Stomach smooth muscle (tissue), 2 donors: ENCODE data around the gene CABP7.

Source experiments
- H3K27ac ChIP-seq: one replicate; pipeline ENCODE4 v1.7.0; 2013; ENCODE audit warnings: mild to moderate bottlenecking, low read length, inconsistent platforms
- H3K27me3 ChIP-seq, 2 donors: one replicate each; pipeline ENCODE4 v1.7.0; 2013; ENCODE audit warnings: low read length in 2 of 2; ENCODE audit not compliant: insufficient read depth in 2 of 2, control insufficient read depth in 1 of 2
- H3K36me3 ChIP-seq, 2 donors: one replicate each; pipeline ENCODE4 v1.7.0; 2013; ENCODE audit warnings: low read length in 2 of 2; ENCODE audit not compliant: control insufficient read depth in 2 of 2, insufficient read depth in 2 of 2
- H3K4me1 ChIP-seq: one replicate; pipeline ENCODE4 v1.7.0; 2013; ENCODE audit warnings: low read length; ENCODE audit not compliant: control insufficient read depth, insufficient read depth
- H3K4me3 ChIP-seq, 2 donors: one replicate each; pipeline ENCODE4 v1.7.0; 2013; ENCODE audit warnings: low read length in 2 of 2
- H3K9ac ChIP-seq, 2 donors: one replicate each; pipeline ENCODE4 v1.7.0; 2013; ENCODE audit warnings: low read length in 2 of 2, mild to moderate bottlenecking in 1 of 2
- H3K9me3 ChIP-seq, 2 donors: one replicate each; pipeline ENCODE4 v1.7.0; 2013; ENCODE audit warnings: low read length in 2 of 2; ENCODE audit not compliant: control insufficient read depth in 2 of 2
- donor health status: healthy.
- donor health status: Pancreatic carcinoma.

Gene CABP7

DNA sequence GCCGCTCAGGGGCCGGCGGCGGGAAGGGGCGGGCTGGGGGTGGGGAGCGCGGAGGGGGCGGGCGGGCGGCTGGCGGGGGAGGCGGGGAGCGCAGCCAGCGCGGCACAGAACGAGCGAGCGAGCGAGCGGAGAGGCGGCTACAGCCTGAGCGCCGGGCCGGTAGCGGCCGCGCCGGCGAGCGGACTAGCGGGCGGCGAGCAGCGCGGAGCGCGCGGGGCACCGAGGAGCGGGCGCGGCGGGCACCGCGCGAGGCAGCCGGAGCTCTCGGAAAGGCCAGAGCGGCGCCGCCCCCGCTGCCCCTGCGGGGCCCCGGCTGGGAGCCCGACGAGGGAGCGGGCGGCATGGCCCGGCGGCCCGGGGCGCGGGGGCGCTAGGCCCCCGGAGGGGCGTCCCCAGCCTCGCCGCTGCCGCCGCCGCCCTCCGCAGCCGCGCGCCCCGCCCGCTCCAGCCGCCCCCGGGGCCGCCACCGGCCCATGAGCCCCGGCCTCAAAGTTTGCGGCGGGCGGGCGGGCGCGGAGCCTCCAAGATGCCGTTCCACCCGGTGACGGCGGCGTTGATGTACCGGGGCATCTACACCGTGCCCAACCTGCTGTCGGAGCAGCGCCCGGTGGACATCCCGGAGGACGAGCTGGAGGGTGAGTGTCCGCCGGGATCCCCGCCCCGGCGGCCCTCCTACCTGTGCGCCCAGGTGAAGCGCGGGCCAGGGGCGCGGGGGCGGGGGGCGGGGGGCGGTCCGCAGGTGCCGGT lies at the start of gene CABP7:
TSS of gene CABP7 (plus strand) at position 105 of the 747 bp plus-strand sequence. CDS start at position 527, 422 bp downstream.
- Histone ChIP-seq H3K9ac (no peak within 1 kb of the TSS), H3K36me3 (no peaks in the 10 kb centered on the region), H3K27me3 (peaks cover 34% of the 10 kb centered on the region in 2 donors), H3K4me3 (peak within 1 kb of the TSS in 1 of 2 donors; percentile 22), H3K9me3 (no peaks in the 10 kb centered on the region), H3K4me1 (peaks cover 7% of the 10 kb centered on the region), H3K27ac (no peak within 1 kb of the TSS)

DNA sequence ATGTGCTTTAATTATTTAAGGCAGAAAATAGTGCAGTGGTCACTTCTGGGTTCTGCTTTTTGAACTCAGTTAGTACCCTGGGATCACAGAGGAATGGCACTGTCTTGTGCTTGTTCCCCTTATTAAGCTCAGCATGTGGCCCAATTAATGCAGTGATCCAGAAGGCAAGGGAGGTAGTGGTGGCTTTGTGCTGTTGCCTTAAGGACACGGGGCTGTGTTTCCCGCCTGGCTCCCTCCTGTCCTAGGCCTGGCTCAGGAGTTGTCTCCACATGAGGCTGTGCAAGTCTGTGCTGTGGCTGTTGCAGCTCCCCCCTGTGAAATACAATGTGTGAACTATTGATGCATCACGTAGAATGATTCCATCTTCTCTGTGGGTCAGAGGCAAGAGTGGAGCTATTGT lies 49.2 kb upstream of the CABP7 start:
- H3K27me3 ChIP-seq = no peaks in the 10 kb centered on the region
- H3K4me3 ChIP-seq = no peak overlapping the region
- H3K9me3 ChIP-seq = no peaks in the 10 kb centered on the region
- peaks cover 42 to 61% of the 10 kb centered on the region in 2 donors for H3K36me3 ChIP-seq
- no peak overlapping the region for H3K27ac ChIP-seq
- no peak overlapping the region for H3K9ac ChIP-seq
- no peaks in the 10 kb centered on the region for H3K4me1 ChIP-seq

DNA sequence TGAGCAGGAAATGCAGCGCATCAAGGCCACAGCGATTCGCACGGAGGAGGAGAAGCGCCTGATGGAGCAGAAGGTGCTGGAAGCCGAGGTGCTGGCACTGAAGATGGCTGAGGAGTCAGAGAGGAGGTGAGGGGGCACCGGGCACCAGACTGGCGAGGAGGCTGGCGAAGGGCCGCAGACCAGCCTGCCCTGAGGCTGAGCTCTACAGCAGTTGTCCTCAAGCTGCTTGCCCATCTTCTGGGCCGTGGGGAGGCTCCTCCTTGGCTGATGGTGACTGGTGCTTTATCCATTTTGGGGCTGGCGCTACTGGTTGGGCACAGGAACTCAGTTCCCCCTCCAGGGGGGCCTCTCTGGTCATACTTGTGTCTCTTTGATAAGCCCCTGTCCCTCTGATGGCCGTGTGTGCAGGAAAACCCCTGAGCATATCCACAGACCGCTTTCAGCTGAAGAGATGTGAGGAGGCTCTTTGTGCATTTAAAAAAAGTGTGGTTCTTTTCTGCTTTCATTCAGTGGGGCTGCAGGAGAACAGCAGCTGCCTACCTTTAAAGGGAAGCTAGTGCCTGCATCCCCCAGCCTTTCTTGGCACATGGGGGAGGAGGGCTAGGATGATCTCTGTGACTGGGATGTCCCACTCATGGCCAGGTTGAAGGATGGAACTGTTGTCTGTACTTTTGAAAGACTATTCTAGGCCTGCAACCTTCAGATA lies 46.3 kb upstream of the CABP7 start:
- Histone ChIP-seq H3K36me3 (peaks cover 52 to 72% of the 10 kb centered on the region in 2 donors), H3K4me3 (no peak overlapping the region), H3K4me1 (no peaks in the 10 kb centered on the region), H3K9me3 (no peaks in the 10 kb centered on the region), H3K27me3 (no peaks in the 10 kb centered on the region), H3K27ac (no peak overlapping the region), H3K9ac (no peak overlapping the region)

DNA sequence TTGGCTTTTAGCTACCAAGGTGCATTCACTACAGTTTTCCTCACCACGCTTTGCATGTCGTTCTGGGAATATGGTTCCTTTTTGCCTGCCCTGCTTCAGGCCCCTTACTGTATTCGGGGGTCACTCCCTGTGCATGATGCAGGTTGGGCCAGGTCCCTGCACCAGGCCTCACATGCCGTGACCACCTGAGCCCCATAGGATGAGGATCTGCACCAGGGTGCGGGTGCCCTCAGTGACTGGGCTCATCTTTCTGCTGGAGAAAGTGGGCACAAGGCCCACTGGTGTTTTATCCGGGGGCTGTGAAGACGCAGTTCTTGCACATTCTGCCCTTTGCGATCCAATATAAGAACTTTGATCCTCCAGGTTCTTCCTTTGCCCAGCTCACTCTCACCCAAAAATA lies 45.7 kb upstream of the CABP7 start:
- Histone ChIP-seq H3K4me1 (no peaks in the 10 kb centered on the region), H3K27me3 (no peaks in the 10 kb centered on the region), H3K36me3 (peaks cover 52 to 72% of the 10 kb centered on the region in 2 donors), H3K4me3 (no peak overlapping the region), H3K27ac (no peak overlapping the region), H3K9me3 (no peaks in the 10 kb centered on the region), H3K9ac (no peak overlapping the region)

DNA sequence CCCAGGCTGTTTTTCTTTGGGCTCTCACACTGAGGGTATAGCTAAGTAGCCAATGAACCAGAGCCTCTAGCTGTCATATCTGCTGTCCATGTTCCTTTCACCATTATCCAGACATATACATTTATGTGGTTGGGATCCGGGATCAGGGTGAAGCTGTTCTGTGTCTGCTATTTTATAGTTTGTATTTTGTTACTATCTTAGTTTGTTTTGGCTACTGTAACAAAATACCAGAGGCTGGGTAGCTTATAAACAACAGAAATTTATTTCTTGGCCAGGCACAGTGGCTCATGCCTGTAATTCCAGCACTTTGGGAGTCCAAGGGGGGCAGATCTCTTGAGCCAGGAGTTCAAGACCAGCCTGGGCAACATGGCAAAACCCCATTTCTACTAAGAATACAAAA lies 40.5 kb upstream of the CABP7 start:
- no peak overlapping the region for H3K4me3 ChIP-seq
- H3K36me3 ChIP-seq = peaks cover 44 to 66% of the 10 kb centered on the region in 2 donors
- H3K4me1 ChIP-seq = no peaks in the 10 kb centered on the region
- no peaks in the 10 kb centered on the region for H3K27me3 ChIP-seq
- no peak overlapping the region for H3K27ac ChIP-seq
- H3K9ac ChIP-seq = no peak overlapping the region
- H3K9me3 ChIP-seq = no peaks in the 10 kb centered on the region

DNA sequence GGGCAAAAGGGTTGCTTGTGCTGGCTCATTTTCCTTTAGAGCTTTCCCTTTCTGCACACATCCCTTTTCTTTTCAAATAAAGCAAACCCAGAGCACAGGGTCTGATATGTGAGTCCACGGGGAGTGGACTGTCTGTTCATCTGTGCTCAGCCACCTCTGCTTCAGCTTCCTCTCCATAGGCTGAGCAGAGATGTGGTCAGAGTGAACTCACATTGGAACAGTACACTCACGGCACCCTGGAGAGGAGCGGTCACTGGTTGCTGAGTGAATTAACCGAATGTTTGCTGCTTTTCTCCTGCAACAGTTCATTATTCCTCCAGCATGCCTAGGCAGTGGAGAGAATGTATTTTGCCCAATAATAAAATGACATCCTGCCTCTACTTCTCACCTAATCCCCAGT lies 36.3 kb upstream of the CABP7 start:
- Histone ChIP-seq H3K9me3 (no peaks in the 10 kb centered on the region), H3K4me3 (no peak overlapping the region), H3K27ac (no peak overlapping the region), H3K4me1 (no peaks in the 10 kb centered on the region), H3K9ac (no peak overlapping the region), H3K27me3 (no peaks in the 10 kb centered on the region), H3K36me3 (peaks cover 28 to 50% of the 10 kb centered on the region in 2 donors)

DNA sequence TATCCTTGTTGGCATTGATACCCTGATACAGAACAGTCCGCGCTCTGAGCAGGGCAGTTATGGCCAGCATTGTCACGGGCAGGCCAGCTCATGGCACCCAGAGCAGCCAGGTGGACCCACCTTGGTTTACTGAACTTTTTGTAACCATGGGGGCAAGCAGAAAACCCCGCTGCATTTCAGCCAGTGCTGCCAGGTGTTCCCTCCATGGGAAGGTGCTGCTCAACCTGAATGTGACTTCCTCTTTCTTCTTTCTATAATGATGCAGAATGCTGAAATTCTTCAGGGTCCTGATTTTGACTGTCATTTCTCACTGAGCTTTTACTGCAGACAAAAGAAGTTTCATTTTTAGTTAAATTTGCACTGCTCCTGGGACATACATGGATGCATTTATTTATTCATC lies 35.6 kb upstream of the CABP7 start:
- H3K4me3 ChIP-seq = no peak overlapping the region
- no peaks in the 10 kb centered on the region for H3K4me1 ChIP-seq
- H3K9ac ChIP-seq = no peak overlapping the region
- H3K9me3 ChIP-seq = no peaks in the 10 kb centered on the region
- no peaks in the 10 kb centered on the region for H3K27me3 ChIP-seq
- H3K36me3 ChIP-seq = peaks cover 23 to 43% of the 10 kb centered on the region in 2 donors
- H3K27ac ChIP-seq = no peak overlapping the region

DNA sequence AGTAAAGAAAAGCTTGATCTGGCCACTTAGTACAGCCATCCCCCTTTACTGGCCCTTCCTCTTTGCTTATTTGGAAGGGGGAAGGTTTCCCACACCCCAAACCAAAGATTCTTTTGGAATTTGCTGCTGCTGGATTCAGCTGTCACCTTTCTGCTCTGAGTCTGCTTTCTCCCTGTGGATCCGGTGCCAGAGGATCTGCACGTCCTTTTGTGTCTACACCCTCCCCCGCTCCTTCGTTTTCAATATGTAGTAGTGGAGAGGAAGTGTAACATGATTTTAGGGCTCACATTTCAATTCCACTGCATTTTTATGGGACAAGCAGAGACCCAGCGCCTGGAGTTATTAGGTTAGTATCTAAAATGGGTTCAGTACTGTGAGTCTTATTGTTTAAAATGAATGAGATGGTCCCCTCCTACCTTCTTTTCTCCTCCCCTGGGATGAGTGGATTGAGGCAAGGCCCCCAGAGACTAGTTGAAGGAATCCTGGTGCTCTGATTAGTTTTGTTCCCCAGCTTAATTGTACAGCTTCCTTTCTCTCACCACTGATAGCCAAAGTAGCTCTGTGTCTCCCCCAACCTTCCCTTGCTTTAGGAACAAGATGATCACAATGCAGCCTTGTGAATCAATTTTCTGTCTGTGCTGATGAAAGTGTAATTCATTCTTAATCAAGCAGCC lies 30.5 kb upstream of the CABP7 start:
- Histone ChIP-seq H3K4me3 (no peak overlapping the region), H3K9me3 (no peaks in the 10 kb centered on the region), H3K27me3 (no peaks in the 10 kb centered on the region), H3K9ac (no peak overlapping the region), H3K27ac (no peak overlapping the region), H3K36me3 (peaks cover 12 to 27% of the 10 kb centered on the region in 2 donors), H3K4me1 (no peaks in the 10 kb centered on the region)

DNA sequence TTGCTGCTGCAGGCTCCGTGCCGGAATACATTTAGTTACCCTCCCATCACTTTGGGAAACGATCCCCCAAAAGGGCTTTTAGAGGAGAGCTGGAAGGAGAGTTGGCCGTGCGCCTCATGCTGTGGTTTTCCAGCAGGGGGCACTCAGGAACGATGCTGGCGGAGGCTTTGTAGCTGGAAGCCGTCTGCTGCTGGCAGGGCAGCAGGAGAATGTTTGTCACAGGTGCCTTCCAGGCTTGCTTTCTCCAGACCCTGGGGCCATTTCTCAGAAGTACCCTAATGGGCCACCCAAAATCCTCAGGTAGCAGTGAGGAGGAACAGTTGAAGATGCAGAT lies 30.0 kb upstream of the CABP7 start:
- Histone ChIP-seq H3K27ac (no peak overlapping the region), H3K4me3 (no peak overlapping the region), H3K4me1 (no peaks in the 10 kb centered on the region), H3K9me3 (no peaks in the 10 kb centered on the region), H3K27me3 (no peaks in the 10 kb centered on the region), H3K36me3 (peaks cover 17 to 26% of the 10 kb centered on the region in 2 donors), H3K9ac (no peak overlapping the region)

DNA sequence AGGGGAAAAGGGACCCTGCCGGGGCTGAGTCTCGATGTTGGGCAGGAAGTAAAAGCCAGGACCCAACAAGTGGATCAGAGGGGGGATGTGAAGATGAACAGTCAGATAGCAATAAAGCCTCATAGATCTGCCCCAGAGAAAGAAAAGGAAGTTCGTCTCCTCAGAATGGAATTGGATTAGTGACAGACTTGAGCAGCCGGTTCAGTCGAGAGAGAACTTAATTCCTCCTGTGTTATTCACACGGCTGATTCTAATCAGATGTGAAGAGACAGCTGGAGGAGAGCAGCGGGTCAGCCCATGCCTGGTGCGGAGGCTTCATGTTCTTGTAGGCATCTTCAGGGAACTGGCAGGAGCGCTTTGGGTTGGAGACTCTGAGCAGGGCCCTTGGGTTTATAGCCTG lies 29.3 kb upstream of the CABP7 start:
- Histone ChIP-seq H3K9me3 (no peaks in the 10 kb centered on the region), H3K4me1 (no peaks in the 10 kb centered on the region), H3K4me3 (no peak overlapping the region), H3K27ac (no peak overlapping the region), H3K27me3 (no peaks in the 10 kb centered on the region), H3K36me3 (peaks cover 18 to 24% of the 10 kb centered on the region in 2 donors), H3K9ac (no peak overlapping the region)
